HL-60 (cell line): ENCODE data around the gene USP3.

Experiments used
- POLR2AphosphoS5 ChIP-seq: IDR thresholded peaks from 2 replicates; pipeline ENCODE4 v1.6.1; 2012; ENCODE audit warnings: low read depth
- REST ChIP-seq: IDR thresholded peaks from 2 replicates; pipeline ENCODE4 v1.6.1; 2012; ENCODE audit warnings: low read depth; ENCODE audit not compliant: insufficient replicate concordance
- TF ChIP-seq, protein P1 (sequence below): IDR thresholded peaks from one replicate; pipeline ENCODE4 v1.5.1; 2011; ENCODE audit warnings: low read length, control low read depth, inconsistent platforms; ENCODE audit not compliant: insufficient read depth

DNA sequence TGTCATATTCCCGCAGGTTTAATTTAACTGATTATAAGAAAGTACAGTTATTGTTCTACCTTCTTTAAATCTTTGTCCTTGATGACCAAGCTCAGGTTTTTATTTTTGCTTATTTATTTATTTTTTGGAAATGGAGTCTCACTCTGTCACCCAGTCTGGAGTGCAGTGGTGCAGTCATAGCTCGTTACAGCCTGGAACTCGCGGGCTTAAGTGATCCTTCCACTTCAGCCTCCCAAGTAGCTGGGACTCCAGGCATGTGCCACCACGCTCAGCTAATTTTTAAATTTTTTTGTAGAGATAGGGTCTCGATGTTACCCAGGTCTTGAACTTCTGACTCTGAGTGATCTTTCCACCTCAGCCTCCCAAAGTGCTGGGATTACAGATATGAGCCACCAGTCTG lies 8.9 kb downstream of the USP3 start:
- TF ChIP-seq POLR2AphosphoS5 (no peak), REST (no peak)
- TF ChIP-seq, protein P1, sequence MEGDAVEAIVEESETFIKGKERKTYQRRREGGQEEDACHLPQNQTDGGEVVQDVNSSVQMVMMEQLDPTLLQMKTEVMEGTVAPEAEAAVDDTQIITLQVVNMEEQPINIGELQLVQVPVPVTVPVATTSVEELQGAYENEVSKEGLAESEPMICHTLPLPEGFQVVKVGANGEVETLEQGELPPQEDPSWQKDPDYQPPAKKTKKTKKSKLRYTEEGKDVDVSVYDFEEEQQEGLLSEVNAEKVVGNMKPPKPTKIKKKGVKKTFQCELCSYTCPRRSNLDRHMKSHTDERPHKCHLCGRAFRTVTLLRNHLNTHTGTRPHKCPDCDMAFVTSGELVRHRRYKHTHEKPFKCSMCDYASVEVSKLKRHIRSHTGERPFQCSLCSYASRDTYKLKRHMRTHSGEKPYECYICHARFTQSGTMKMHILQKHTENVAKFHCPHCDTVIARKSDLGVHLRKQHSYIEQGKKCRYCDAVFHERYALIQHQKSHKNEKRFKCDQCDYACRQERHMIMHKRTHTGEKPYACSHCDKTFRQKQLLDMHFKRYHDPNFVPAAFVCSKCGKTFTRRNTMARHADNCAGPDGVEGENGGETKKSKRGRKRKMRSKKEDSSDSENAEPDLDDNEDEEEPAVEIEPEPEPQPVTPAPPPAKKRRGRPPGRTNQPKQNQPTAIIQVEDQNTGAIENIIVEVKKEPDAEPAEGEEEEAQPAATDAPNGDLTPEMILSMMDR, result no peak
